ENCODE data around the gene SYNRG. TPM values are rescaled to one million over a fixed set of nuclear protein-coding genes. Genes with fewer than 3 reads are reported as not detected.
A peak's percentile ranks its signal among the peaks of the same experiment; 100 is the strongest.

The SYNRG gene
- total and polyA plus RNA-seq, 2 of the 13 experiments (the other 11 are each of a cell fraction or from before 2014, with no cell fraction given): 7.3 to 8.7 TPM

DNA sequence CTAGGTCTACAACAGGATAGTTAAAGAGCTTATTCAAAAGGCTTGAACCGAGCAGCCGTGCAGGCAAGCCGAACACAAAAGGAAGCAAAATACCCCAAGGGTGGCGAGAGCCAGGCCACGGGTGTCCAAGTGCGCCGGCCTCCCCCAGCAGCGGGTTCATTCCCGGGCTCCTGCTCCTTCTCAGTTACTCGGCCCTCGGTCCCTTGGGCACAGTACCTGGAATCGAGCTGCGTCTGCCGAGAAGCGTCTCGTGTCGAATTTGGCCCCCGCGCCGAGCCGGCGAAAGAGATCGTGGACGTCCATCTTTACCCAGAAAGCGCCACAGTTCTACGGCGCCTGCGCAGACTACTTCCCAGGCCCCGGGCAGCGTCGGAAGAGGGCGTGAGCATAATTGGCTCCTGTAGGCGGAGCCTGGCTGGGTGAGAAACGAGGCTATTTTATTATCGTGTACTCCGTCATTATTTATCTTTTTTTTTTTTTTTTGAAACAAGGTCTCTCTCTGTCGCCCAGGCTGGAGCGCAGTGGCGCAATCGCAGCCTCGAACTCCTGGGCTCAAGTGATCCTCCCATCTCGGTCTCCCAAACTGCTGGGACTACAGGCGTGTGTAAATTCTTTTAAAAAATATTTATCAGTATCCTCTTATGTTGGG is 34.0 kb upstream of the SYNRG start, which contains the start of gene DDX52 (continued):
- TF ChIP-seq ZNF556 (CRISPR knock-in tag; IDR thresholded peaks at IDR 0.05; ENCODE audit: borderline replicate concordance) (no peak), DPF2 (CRISPR knock-in tag; IDR thresholded peaks at IDR 0.05; ENCODE audit: borderline replicate concordance, low read depth) (no peak), ZNF282 (IDR thresholded peaks at IDR 0.05; ENCODE audit: partially characterized antibody) (no peak), ZSCAN25 (CRISPR knock-in tag; IDR thresholded peaks at IDR 0.05) (no peak), KMT2A (CRISPR knock-in tag; IDR thresholded peaks at IDR 0.05) (peak; percentile 77), BRCA1 (CRISPR knock-in tag; IDR thresholded peaks at IDR 0.05) (no peak), FOXP1 (IDR thresholded peaks at IDR 0.05) (no peak), FOXP1 (CRISPR knock-in tag; IDR thresholded peaks at IDR 0.05) (no peak), ELF4 (CRISPR knock-in tag; IDR thresholded peaks at IDR 0.05; ENCODE audit: borderline replicate concordance) (no peak), FOXP4 (CRISPR knock-in tag; IDR thresholded peaks at IDR 0.05) (0 out of 2 replicates have a peak, but pooled peaks have one; percentile 19), ZBTB26 (CRISPR knock-in tag; IDR thresholded peaks at IDR 0.05; ENCODE audit: borderline replicate concordance) (0 out of 2 replicates have a peak, but pooled peaks have one; percentile 41), ATF2 (CRISPR knock-in tag; IDR thresholded peaks at IDR 0.05) (no peak), NFE2L2 (IDR thresholded peaks at IDR 0.05; ENCODE audit: low read length) (no peak), HOXA7 (CRISPR knock-in tag; IDR thresholded peaks at IDR 0.05) (no peak), ZNF879 (CRISPR knock-in tag; IDR thresholded peaks at IDR 0.05) (no peak), CHCHD3 (CRISPR knock-in tag; IDR thresholded peaks at IDR 0.05) (no peak)
- TF ChIP-seq, protein P1, sequence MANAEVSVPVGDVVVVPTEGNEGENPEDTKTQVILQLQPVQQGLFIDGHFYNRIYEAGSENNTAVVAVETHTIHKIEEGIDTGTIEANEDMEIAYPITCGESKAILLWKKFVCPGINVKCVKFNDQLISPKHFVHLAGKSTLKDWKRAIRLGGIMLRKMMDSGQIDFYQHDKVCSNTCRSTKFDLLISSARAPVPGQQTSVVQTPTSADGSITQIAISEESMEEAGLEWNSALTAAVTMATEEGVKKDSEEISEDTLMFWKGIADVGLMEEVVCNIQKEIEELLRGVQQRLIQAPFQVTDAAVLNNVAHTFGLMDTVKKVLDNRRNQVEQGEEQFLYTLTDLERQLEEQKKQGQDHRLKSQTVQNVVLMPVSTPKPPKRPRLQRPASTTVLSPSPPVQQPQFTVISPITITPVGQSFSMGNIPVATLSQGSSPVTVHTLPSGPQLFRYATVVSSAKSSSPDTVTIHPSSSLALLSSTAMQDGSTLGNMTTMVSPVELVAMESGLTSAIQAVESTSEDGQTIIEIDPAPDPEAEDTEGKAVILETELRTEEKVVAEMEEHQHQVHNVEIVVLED (CRISPR knock-in tag; IDR thresholded peaks at IDR 0.05; ENCODE audit: borderline replicate concordance): no peak
- TF ChIP-seq, protein P2, sequence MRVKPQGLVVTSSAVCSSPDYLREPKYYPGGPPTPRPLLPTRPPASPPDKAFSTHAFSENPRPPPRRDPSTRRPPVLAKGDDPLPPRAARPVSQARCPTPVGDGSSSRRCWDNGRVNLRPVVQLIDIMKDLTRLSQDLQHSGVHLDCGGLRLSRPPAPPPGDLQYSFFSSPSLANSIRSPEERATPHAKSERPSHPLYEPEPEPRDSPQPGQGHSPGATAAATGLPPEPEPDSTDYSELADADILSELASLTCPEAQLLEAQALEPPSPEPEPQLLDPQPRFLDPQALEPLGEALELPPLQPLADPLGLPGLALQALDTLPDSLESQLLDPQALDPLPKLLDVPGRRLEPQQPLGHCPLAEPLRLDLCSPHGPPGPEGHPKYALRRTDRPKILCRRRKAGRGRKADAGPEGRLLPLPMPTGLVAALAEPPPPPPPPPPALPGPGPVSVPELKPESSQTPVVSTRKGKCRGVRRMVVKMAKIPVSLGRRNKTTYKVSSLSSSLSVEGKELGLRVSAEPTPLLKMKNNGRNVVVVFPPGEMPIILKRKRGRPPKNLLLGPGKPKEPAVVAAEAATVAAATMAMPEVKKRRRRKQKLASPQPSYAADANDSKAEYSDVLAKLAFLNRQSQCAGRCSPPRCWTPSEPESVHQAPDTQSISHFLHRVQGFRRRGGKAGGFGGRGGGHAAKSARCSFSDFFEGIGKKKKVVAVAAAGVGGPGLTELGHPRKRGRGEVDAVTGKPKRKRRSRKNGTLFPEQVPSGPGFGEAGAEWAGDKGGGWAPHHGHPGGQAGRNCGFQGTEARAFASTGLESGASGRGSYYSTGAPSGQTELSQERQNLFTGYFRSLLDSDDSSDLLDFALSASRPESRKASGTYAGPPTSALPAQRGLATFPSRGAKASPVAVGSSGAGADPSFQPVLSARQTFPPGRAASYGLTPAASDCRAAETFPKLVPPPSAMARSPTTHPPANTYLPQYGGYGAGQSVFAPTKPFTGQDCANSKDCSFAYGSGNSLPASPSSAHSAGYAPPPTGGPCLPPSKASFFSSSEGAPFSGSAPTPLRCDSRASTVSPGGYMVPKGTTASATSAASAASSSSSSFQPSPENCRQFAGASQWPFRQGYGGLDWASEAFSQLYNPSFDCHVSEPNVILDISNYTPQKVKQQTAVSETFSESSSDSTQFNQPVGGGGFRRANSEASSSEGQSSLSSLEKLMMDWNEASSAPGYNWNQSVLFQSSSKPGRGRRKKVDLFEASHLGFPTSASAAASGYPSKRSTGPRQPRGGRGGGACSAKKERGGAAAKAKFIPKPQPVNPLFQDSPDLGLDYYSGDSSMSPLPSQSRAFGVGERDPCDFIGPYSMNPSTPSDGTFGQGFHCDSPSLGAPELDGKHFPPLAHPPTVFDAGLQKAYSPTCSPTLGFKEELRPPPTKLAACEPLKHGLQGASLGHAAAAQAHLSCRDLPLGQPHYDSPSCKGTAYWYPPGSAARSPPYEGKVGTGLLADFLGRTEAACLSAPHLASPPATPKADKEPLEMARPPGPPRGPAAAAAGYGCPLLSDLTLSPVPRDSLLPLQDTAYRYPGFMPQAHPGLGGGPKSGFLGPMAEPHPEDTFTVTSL (CRISPR knock-in tag; IDR thresholded peaks at IDR 0.05; ENCODE audit: borderline replicate concordance): no peak

Data from HepG2 (cell line).